IMR-90 (cell line): Measurements from ENCODE around the gene LEMD3. TPM values are rescaled to one million over a fixed set of nuclear protein-coding genes. Genes with fewer than 3 reads are reported as not detected.

Experiments used
- ATAC-seq: fragments of 200-7000 bp; cut with Tn5 transposase; 2 replicates; pipeline ENCODE4 v1.9.1; 2020; ENCODE audit warnings: low read depth, mild to moderate bottlenecking, moderate library complexity
- BruUV-seq: library from RNA; stranded (reverse); fragments of 400-500 nt; replicated peaks from 2 replicates; lab custom pipeline; 2021; lab: Mats Ljungman, UMichigan
- CTCF ChIA-PET: fragments of 300-600 bp; formaldehyde crosslinking; extraction: SDS; loops from one replicate; lab custom pipeline; 2021; ENCODE audit warnings: antibody characterized with exemption; lab: Yijun Ruan, JAX
- POLR2A ChIA-PET: fragments of 300-600 bp; sonication (Branson Sonifier 250); formaldehyde crosslinking; loops from one replicate; lab custom pipeline; 2022; ENCODE audit warnings: antibody characterized with exemption; ENCODE audit not compliant: unreplicated experiment; lab: Charles Lee
- DNase-seq: peaks from one replicate; pipeline ENCODE4 v3.0.0; 2013
- H2AFZ ChIP-seq: replicated peaks from 2 replicates; pipeline ENCODE3; 2013; ENCODE audit warnings: low read length, mild to moderate bottlenecking; ENCODE audit not compliant: poor library complexity
- H2AK5ac ChIP-seq: 2 replicates; pipeline ENCODE4 v1.6.1; 2013; ENCODE audit warnings: low read depth, low read length, inconsistent platforms
- H2AK9ac ChIP-seq: replicated peaks from 2 replicates; pipeline ENCODE3; 2013; ENCODE audit warnings: mild to moderate bottlenecking, low read depth, low read length, moderate library complexity; ENCODE audit not compliant: poor library complexity
- H2BK120ac ChIP-seq: 2 replicates; pipeline ENCODE4 v1.6.1; 2013; ENCODE audit warnings: low read depth, low read length, inconsistent platforms
- H2BK15ac ChIP-seq: 3 replicates; pipeline ENCODE4 v1.6.1; 2013; ENCODE audit warnings: low read depth, low read length, inconsistent platforms
- H2BK20ac ChIP-seq: 2 replicates; pipeline ENCODE4 v1.6.1; 2013; ENCODE audit warnings: low read depth, mild to moderate bottlenecking, inconsistent platforms, low read length, moderate library complexity
- H2BK5ac ChIP-seq: 2 replicates; pipeline ENCODE4 v1.6.1; 2013; ENCODE audit warnings: mild to moderate bottlenecking, low read depth, low read length, inconsistent platforms; ENCODE audit not compliant: poor library complexity, severe bottlenecking
- H3K14ac ChIP-seq: replicated peaks from 2 replicates; pipeline ENCODE4 v1.6.1; 2013; ENCODE audit warnings: low read depth, low read length, inconsistent platforms
- H3K18ac ChIP-seq: 2 replicates; pipeline ENCODE4 v1.6.1; 2013; ENCODE audit warnings: low read depth, low read length, control low read depth
- H3K23ac ChIP-seq: 2 replicates; pipeline ENCODE4 v1.6.1; 2013; ENCODE audit warnings: low read depth, low read length, inconsistent platforms
- H3K27ac ChIP-seq: 2 replicates; pipeline ENCODE4 v1.5.1; 2013; ENCODE audit warnings: mild to moderate bottlenecking, control low read depth, low read length; ENCODE audit not compliant: insufficient read depth
- H3K27me3 ChIP-seq: 2 replicates; pipeline ENCODE4 v1.6.1; 2013; ENCODE audit warnings: low read length; ENCODE audit not compliant: control insufficient read depth, insufficient read depth
- H3K36me3 ChIP-seq: 2 replicates; pipeline ENCODE4 v1.6.1; 2013; ENCODE audit warnings: low read length, mixed read lengths; ENCODE audit not compliant: control insufficient read depth, insufficient read depth
- H3K4ac ChIP-seq: 2 replicates; pipeline ENCODE4 v1.6.1; 2013; ENCODE audit warnings: low read depth, low read length, inconsistent platforms
- H3K4me1 ChIP-seq: 2 replicates; pipeline ENCODE4 v1.6.1; 2013; ENCODE audit warnings: low read length, mixed read lengths; ENCODE audit not compliant: control insufficient read depth, insufficient read depth
- H3K4me2 ChIP-seq: 2 replicates; pipeline ENCODE4 v1.6.1; 2013; ENCODE audit warnings: low read depth, mild to moderate bottlenecking, control low read depth, low read length, moderate library complexity
- H3K4me3 ChIP-seq: 2 replicates; pipeline ENCODE4 v1.5.1; 2013; ENCODE audit warnings: low read depth, mild to moderate bottlenecking, control low read depth, low read length, moderate library complexity; ENCODE audit not compliant: insufficient read depth
- H3K56ac ChIP-seq: 2 replicates; pipeline ENCODE4 v1.6.1; 2013; ENCODE audit warnings: low read length, inconsistent platforms; ENCODE audit not compliant: insufficient read depth; ENCODE audit errors: extremely low read depth
- H3K79me1 ChIP-seq, 2 experiments: 2 replicates each; pipeline ENCODE4 v1.6.1; 2013; ENCODE audit warnings: low read length in 2 of 2, inconsistent platforms in 1 of 2, low read depth in 1 of 2
- H3K9ac ChIP-seq: 2 replicates; pipeline ENCODE4 v1.6.1; 2013; ENCODE audit warnings: low read depth, low read length, control low read depth
- H3K9me1 ChIP-seq: 2 replicates; pipeline ENCODE4 v1.6.1; 2013; ENCODE audit warnings: low read length, inconsistent platforms; ENCODE audit not compliant: insufficient read depth
- H3K9me3 ChIP-seq: 2 replicates; pipeline ENCODE4 v1.6.1; 2013; ENCODE audit warnings: low read length; ENCODE audit not compliant: control insufficient read depth, insufficient read depth
- H4K20me1 ChIP-seq: 2 replicates; pipeline ENCODE4 v1.6.1; 2013; ENCODE audit warnings: low read length, inconsistent platforms; ENCODE audit not compliant: insufficient read depth
- H4K5ac ChIP-seq: 2 replicates; pipeline ENCODE4 v1.6.1; 2013; ENCODE audit warnings: mild to moderate bottlenecking, low read depth, low read length, control low read depth
- H4K8ac ChIP-seq, 2 experiments: 2 replicates each; pipeline ENCODE4 v1.6.1; 2013; ENCODE audit warnings: low read depth in 2 of 2, low read length in 2 of 2, control low read depth in 1 of 2, inconsistent platforms in 1 of 2
- H4K91ac ChIP-seq: 2 replicates; pipeline ENCODE4 v1.6.1; 2013; ENCODE audit warnings: low read depth, low read length, inconsistent platforms; ENCODE audit not compliant: insufficient read depth
- BHLHE40 ChIP-seq: fragments of 150-350 bp; IDR thresholded peaks from 2 replicates; pipeline ENCODE4 v1.6.1; 2016; ENCODE audit warnings: mild to moderate bottlenecking, low read depth, low read length
- CEBPB ChIP-seq: IDR thresholded peaks from 2 replicates; pipeline ENCODE4 v1.6.1; 2012; ENCODE audit warnings: low read depth, low read length, improper control_type of control experiment
- CHD1 ChIP-seq: IDR thresholded peaks from 2 replicates; pipeline ENCODE4 v1.6.1; 2012; ENCODE audit warnings: low read depth, low read length, improper control_type of control experiment
- FOS ChIP-seq: fragments of 150-350 bp; IDR thresholded peaks from 2 replicates; pipeline ENCODE4 v1.6.1; 2016; ENCODE audit warnings: low read depth, low read length
- MAFK ChIP-seq: IDR thresholded peaks from 2 replicates; pipeline ENCODE4 v1.6.1; 2012; ENCODE audit warnings: low read depth, low read length, improper control_type of control experiment
- MAZ ChIP-seq: IDR thresholded peaks from 2 replicates; pipeline ENCODE4 v1.6.1; 2012; ENCODE audit warnings: low read depth, mild to moderate bottlenecking, low read length, improper control_type of control experiment, moderate library complexity, borderline replicate concordance
- MXI1 ChIP-seq: IDR thresholded peaks from 2 replicates; pipeline ENCODE4 v1.6.1; 2012; ENCODE audit warnings: low read depth, mild to moderate bottlenecking, low read length, moderate library complexity, borderline replicate concordance
- NFE2L2 ChIP-seq: fragments of 150-350 bp; IDR thresholded peaks from 2 replicates; pipeline ENCODE4 v1.6.1; 2016; ENCODE audit warnings: low read depth, mild to moderate bottlenecking, low read length
- POLR2A ChIP-seq: IDR thresholded peaks from 2 replicates; pipeline ENCODE4 v1.6.1; 2012; ENCODE audit warnings: mild to moderate bottlenecking, low read depth, low read length
- RAD21 ChIP-seq: IDR thresholded peaks from 2 replicates; pipeline ENCODE4 v1.6.1; 2012; ENCODE audit warnings: low read length, improper control_type of control experiment
- RCOR1 ChIP-seq: IDR thresholded peaks from 2 replicates; pipeline ENCODE4 v1.6.1; 2012; ENCODE audit warnings: mild to moderate bottlenecking, low read length, improper control_type of control experiment; ENCODE audit not compliant: insufficient replicate concordance
- RFX5 ChIP-seq: IDR thresholded peaks from 2 replicates; pipeline ENCODE4 v1.8.0; 2012; ENCODE audit warnings: low read depth, mild to moderate bottlenecking, low read length, moderate library complexity
- SMC3 ChIP-seq: fragments of 150-350 bp; IDR thresholded peaks from 2 replicates; pipeline ENCODE4 v1.6.1; 2016; ENCODE audit warnings: low read depth, mild to moderate bottlenecking, antibody characterized with exemption, low read length, moderate library complexity
- WGBS, 2 experiments: methylation state at CpG; one replicate each; pipeline versions ENCODE4 v1.1.5 to v1.1.7; 2013; ENCODE audit warnings: missing lambda C conversion rate in 2 of 2; ENCODE audit not compliant: insufficient read length in 1 of 2; ENCODE audit errors: extremely low coverage in 2 of 2; 5-methylcytosine and 5-hydroxymethylcytosine counted together
- dilution Hi-C: fragments of 300-500 bp; cut with HindIII; formaldehyde crosslinking; loops from one replicate; pipeline ENCODE4 v1.14.3; 2018; ENCODE audit warnings: low sequenced_read_pairs; ENCODE audit not compliant: unreplicated experiment
- in situ Hi-C: fragments of 300-500 bp; cut with MboI; formaldehyde crosslinking; loops from 3 replicates; pipeline ENCODE4 v1.14.3; 2019; ENCODE audit warnings: low sequenced_read_pairs, inconsistent platforms, mixed read lengths
- intact Hi-C: fragments of 100-400 bp; cut with micrococcal nuclease; formaldehyde crosslinking; loops from 2 replicates; pipeline ENCODE4 v1.10.0; 2022
- polyA plus RNA-seq, 3 experiments: library from polyadenylated mRNA; depleted of rRNA; stranded (reverse); fragments of >200 nt; gene quantifications; 2 replicates each; pipeline ENCODE4 v1.2.3, GENCODE V29; 2012; ENCODE audit warnings: low replicate concordance in 1 of 3
- total RNA-seq: library from RNA; depleted of rRNA; stranded (reverse); fragments of >200 nt; gene quantifications from 2 replicates; pipeline ENCODE4 v1.2.3, GENCODE V29; 2012
- TF ChIP-seq, protein P1 (sequence below): fragments of 150-350 bp; IDR thresholded peaks from 2 replicates; pipeline ENCODE4 v1.6.1; 2017; ENCODE audit warnings: mild to moderate bottlenecking, antibody characterized with exemption, low read length, low read depth
- TF ChIP-seq, protein P2 (sequence below): conservative IDR thresholded peaks from 2 replicates; pipeline ENCODE4 v1.5.1; 2012; ENCODE audit warnings: mild to moderate bottlenecking, low read depth, low read length, improper control_type of control experiment
- TF ChIP-seq, protein P3 (sequence below): fragments of 150-350 bp; IDR thresholded peaks from 2 replicates; pipeline ENCODE4 v1.6.1; 2016; ENCODE audit warnings: low read depth, mild to moderate bottlenecking, low read length, moderate library complexity, borderline replicate concordance

Gene LEMD3
- total and polyA plus RNA-seq, 2 of the 4 experiments (the other 2 are of a cell fraction), result 5.5 to 9.9 TPM

DNA sequence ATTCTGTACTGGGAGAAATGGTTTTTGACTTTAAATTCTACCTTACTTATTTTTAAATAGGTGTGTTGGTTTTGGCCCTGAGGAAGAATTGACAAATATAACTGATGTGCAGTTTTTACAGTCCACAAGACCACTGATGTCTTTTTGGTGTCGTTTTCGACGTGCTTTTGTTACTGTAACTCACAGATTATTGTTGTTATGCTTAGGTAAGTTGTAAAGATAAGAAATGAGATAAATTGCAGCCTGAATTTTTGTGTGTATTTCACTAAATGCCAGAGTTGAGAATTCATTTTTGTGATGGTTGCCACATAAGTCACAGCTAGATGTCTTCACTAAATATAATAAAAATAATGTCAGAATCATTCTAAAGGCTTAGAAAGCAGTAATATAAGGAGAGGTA lies 69.2 kb downstream of the LEMD3 start:
- Histone ChIP-seq H4K20me1 (no peaks in the 10 kb centered on the region), H2AFZ (no peak overlapping the region), H3K9ac (no peak overlapping the region), H3K36me3 (peaks cover 6% of the 10 kb centered on the region), H3K23ac (no peak overlapping the region), H3K18ac (no peak overlapping the region), H3K9me1 (0 out of 2 replicates have a peak, but pooled peaks cover 3% of the 10 kb centered on the region), H3K9me3 (no peaks in the 10 kb centered on the region), H4K91ac (no peak overlapping the region), H3K14ac (no peak overlapping the region), H4K5ac (no peak overlapping the region), H3K4me3 (no peak overlapping the region), H2AK9ac (no peak overlapping the region), H3K4ac (no peak overlapping the region), H2BK15ac (no peak overlapping the region), H2BK5ac (no peak overlapping the region), H2BK120ac (no peak overlapping the region), H4K8ac (no peak overlapping the region), H2BK20ac (no peak overlapping the region), H3K27ac (no peak overlapping the region), H3K4me2 (no peak overlapping the region), H2AK5ac (no peak overlapping the region), H3K4me1 (no peaks in the 10 kb centered on the region), H3K56ac (no peak overlapping the region), H3K27me3 (no peaks in the 10 kb centered on the region), H3K79me1 (peaks cover 6 to 7% of the 10 kb centered on the region in 2 experiments)
- ATAC-seq, result no peak
- POLR2A ChIA-PET, result no interaction called here
- intact Hi-C loops, result no loop called here
- no peak for DNase-seq
- CTCF ChIA-PET, result no interaction called here
- TF ChIP-seq RFX5 (no peak), SMC3 (no peak), RCOR1 (no peak), MAFK (no peak), NFE2L2 (no peak), FOS (no peak), MAZ (no peak), BHLHE40 (no peak), RAD21 (no peak), CHD1 (no peak), MXI1 (no peak), CEBPB (no peak), POLR2A (no peak)
- TF ChIP-seq, protein P1, sequence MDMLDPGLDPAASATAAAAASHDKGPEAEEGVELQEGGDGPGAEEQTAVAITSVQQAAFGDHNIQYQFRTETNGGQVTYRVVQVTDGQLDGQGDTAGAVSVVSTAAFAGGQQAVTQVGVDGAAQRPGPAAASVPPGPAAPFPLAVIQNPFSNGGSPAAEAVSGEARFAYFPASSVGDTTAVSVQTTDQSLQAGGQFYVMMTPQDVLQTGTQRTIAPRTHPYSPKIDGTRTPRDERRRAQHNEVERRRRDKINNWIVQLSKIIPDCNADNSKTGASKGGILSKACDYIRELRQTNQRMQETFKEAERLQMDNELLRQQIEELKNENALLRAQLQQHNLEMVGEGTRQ, result no peak
- TF ChIP-seq, protein P2, sequence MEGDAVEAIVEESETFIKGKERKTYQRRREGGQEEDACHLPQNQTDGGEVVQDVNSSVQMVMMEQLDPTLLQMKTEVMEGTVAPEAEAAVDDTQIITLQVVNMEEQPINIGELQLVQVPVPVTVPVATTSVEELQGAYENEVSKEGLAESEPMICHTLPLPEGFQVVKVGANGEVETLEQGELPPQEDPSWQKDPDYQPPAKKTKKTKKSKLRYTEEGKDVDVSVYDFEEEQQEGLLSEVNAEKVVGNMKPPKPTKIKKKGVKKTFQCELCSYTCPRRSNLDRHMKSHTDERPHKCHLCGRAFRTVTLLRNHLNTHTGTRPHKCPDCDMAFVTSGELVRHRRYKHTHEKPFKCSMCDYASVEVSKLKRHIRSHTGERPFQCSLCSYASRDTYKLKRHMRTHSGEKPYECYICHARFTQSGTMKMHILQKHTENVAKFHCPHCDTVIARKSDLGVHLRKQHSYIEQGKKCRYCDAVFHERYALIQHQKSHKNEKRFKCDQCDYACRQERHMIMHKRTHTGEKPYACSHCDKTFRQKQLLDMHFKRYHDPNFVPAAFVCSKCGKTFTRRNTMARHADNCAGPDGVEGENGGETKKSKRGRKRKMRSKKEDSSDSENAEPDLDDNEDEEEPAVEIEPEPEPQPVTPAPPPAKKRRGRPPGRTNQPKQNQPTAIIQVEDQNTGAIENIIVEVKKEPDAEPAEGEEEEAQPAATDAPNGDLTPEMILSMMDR, result no peak
- TF ChIP-seq, protein P3, sequence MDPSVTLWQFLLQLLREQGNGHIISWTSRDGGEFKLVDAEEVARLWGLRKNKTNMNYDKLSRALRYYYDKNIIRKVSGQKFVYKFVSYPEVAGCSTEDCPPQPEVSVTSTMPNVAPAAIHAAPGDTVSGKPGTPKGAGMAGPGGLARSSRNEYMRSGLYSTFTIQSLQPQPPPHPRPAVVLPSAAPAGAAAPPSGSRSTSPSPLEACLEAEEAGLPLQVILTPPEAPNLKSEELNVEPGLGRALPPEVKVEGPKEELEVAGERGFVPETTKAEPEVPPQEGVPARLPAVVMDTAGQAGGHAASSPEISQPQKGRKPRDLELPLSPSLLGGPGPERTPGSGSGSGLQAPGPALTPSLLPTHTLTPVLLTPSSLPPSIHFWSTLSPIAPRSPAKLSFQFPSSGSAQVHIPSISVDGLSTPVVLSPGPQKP, result no peak
- BruUV-seq, result no TSS peak
- in situ Hi-C loops, result loop anchor here (25.0 kb wide), 1 partner anchor 351 kb away; no protein-coding TSS in a partner anchor
- 80% methylated on average over 1 of the region's 3 CpGs; no CpG with 5 or more reads in 1 of the 2 experiments for WGBS, 2 experiments
- dilution Hi-C loops, result no loop called here
